NCI-H510A (cell line): ENCODE data around the gene PLIN4.

ENCODE experiments used
- DNase-seq: peaks from one replicate; lab custom pipeline; 2025; lab: John Stamatoyannopoulos, UW

Gene PLIN4

GRCh38 chr19:4506449-4507149 is 11.7 kb downstream of the PLIN4 start:
- DNase-seq, result no peak

- no peak for DNase-seq
Observed at GRCh38 chr19:4505570-4506448, 12.5 kb downstream of the PLIN4 start.

GRCh38 chr19:4504891-4505569 is 13.3 kb downstream of the PLIN4 start:
- no peak for DNase-seq

GRCh38 chr19:4504297-4504701 is 14.0 kb downstream of the PLIN4 start:
- DNase-seq, result no peak

- no peak for DNase-seq
Observed at GRCh38 chr19:4503825-4504170, 14.5 kb downstream of the PLIN4 start.

- no peak for DNase-seq
Observed at GRCh38 chr19:4503132-4503824, 15.0 kb downstream of the PLIN4 start.

GRCh38 chr19:4502282-4503131 is 15.8 kb downstream of the PLIN4 start:
- DNase-seq, result no peak

- DNase-seq, result no peak
Observed at GRCh38 chr19:4501691-4502090, 16.6 kb downstream of the PLIN4 start.

- DNase-seq, result no peak
Observed at GRCh38 chr19:4500841-4501591, 17.3 kb downstream of the PLIN4 start.

GRCh38 chr19:4499855-4500254 is 18.4 kb downstream of the PLIN4 start:
- no peak for DNase-seq

GRCh38 chr19:4499318-4499717 is 19.0 kb downstream of the PLIN4 start:
- DNase-seq, result no peak

GRCh38 chr19:4498694-4499093 is 19.6 kb downstream of the PLIN4 start:
- DNase-seq, result no peak

- no peak for DNase-seq
Observed at GRCh38 chr19:4497770-4498389, 20.4 kb downstream of the PLIN4 start.

GRCh38 chr19:4496304-4496703 is 22.0 kb downstream of the PLIN4 start:
- no peak for DNase-seq

- no peak for DNase-seq
Observed at GRCh38 chr19:4495471-4495870, 22.8 kb downstream of the PLIN4 start.

GRCh38 chr19:4494691-4495064 is 23.6 kb downstream of the PLIN4 start:
- DNase-seq, result no peak

GRCh38 chr19:4493929-4494690 is 24.2 kb downstream of the PLIN4 start:
- DNase-seq, result no peak

- DNase-seq, result no peak
Observed at GRCh38 chr19:4493104-4493928, 25.0 kb downstream of the PLIN4 start.
